Measurements from ENCODE around the gene SYT11.
"Not testable (repeated sequence)": the region's sequence is repeated elsewhere in the genome, so short reads cannot be mapped to it uniquely, and the experiment has no call there.

SYT11 gene

GRCh38 chr1:155859234-155859829 lies at the start of gene SYT11:
TSS of gene SYT11 (plus strand) at chr1:155859567. CDS start at chr1:155859762, 195 bp downstream.
- peak; percentile 83 for DNase-seq

- DNase-seq: no peak
Measured at GRCh38 chr1:155812878-155813277, 46.5 kb upstream of the SYT11 start.

- DNase-seq: no peak
Measured at GRCh38 chr1:155813672-155814071, 45.7 kb upstream of the SYT11 start.

- no peak for DNase-seq
Measured at GRCh38 chr1:155816351-155816750, 43.0 kb upstream of the SYT11 start.

- no peak for DNase-seq
Measured at GRCh38 chr1:155827450-155827849, 31.9 kb upstream of the SYT11 start.

- no peak for DNase-seq
Measured at GRCh38 chr1:155831279-155831976, 27.9 kb upstream of the SYT11 start.

- no peak for DNase-seq
Measured at GRCh38 chr1:155833665-155834295, 25.6 kb upstream of the SYT11 start.

- DNase-seq: no peak
Measured at GRCh38 chr1:155834296-155834926, 25.0 kb upstream of the SYT11 start.

- not testable (repeated sequence) for DNase-seq
Measured at GRCh38 chr1:155834927-155835399, 24.4 kb upstream of the SYT11 start.

GRCh38 chr1:155835548-155835947 lies 23.8 kb upstream of the SYT11 start:
- DNase-seq: no peak

- no peak for DNase-seq
Measured at GRCh38 chr1:155840386-155840785, 19.0 kb upstream of the SYT11 start.

GRCh38 chr1:155844860-155845421 lies 14.4 kb upstream of the SYT11 start:
- DNase-seq: no peak

GRCh38 chr1:155847823-155848529 lies 11.4 kb upstream of the SYT11 start:
- DNase-seq: no peak

GRCh38 chr1:155850345-155850744 lies 9.0 kb upstream of the SYT11 start:
- no peak for DNase-seq

- DNase-seq: no peak
Measured at GRCh38 chr1:155856257-155856974, 3.0 kb upstream of the SYT11 start.

GRCh38 chr1:155856975-155857930 lies 2.1 kb upstream of the SYT11 start, which contains the start of gene GON4L:
TSS of gene GON4L (minus strand) at chr1:155857214. CDS start at chr1:155853780, 3,434 bp downstream.
- peak; percentile 68 for DNase-seq

GRCh38 chr1:155858800-155859233 lies 550 bp upstream of the SYT11 start:
- DNase-seq: no peak

GRCh38 chr1:155859881-155860871 lies 809 bp downstream of the SYT11 start:
- DNase-seq: peak; percentile 39

GRCh38 chr1:155860970-155861510 lies 1.7 kb downstream of the SYT11 start:
- DNase-seq: no peak
